GM18508 (cell line): Measurements from ENCODE around the gene SPANXN3.
"Not testable (repeated sequence)": the region's sequence is repeated elsewhere in the genome, so short reads cannot be mapped to it uniquely, and the experiment has no call there.

Experiments used
- ATAC-seq: cut with Tn5 transposase; IDR thresholded peaks from one replicate; pipeline ENCODE4 v1.9.1; 2021; ENCODE audit warnings: moderate number of reproducible peaks; ENCODE audit not compliant: insufficient read depth, unreplicated experiment

The SPANXN3 gene

DNA sequence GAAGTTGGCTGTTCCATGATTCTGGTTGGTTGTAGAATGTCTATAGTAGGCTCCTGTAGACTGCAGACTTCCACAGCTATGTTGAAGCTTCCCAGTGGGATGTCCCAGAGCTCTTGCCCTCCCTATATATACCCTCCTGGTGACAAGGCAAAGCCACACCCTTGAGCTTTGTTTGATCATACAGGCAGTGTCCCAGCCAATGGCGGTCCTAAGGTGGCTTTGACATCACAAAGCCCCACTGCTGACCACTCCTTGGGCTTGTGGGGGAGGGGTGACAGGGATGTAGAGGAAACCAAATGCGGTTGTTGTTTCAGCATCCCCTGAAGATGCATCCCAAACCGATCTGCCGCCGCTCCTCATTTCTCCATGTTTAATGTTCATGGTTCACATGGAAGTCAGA, at the start of gene SPANXN3:
Gene SPANXN3, minus strand, starts transcription at position 101 of the 400 bp plus-strand sequence. Its CDS starts 84 bp downstream, at position 17.
- not testable (repeated sequence) for ATAC-seq

DNA sequence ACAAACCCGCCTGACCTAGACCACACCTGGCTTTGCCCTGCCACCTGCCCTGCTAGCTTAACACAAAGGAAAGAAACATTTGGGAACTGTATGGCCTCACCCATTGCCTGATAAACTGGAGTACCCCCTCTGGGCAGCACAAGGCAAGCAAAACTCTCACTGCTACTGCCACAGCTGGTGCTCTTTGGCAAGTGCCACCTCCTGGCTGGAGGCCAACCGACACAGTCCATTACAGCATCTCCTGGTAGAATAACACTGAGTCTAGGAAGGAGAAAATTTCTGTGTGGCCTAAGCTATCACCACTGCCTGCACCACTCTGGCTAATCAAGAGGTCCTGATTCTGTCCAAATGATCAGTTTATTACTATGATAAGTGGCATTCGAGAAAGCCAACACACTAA, 18.9 kb upstream of the SPANXN3 start:
- ATAC-seq, result no peak

- not testable (repeated sequence) for ATAC-seq
These were observed 15.1 kb downstream of the SPANXN3 start for GRCh38 chrX:143502196-143502595.

GRCh38 chrX:143500751-143501150, 16.5 kb downstream of the SPANXN3 start:
- ATAC-seq, result no peak

DNA sequence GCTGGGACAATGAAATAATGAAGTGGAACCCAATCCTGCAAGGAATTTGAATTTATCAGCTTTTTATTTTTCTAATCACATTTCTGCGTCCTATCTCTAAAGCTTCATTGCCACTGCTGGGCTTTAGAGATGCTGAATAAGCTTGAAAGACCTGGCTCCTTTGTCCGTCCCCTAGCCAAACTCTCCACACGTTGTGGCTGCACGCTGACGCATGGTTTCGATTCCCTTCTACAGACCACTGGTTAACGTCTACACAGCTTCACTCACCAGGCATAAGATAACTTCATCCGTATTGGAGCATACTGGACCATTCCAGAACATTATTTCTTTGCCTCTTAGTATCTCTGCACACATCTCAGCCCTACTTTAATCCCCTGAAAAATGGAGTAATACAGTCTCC, 31.2 kb downstream of the SPANXN3 start:
- no peak for ATAC-seq

DNA sequence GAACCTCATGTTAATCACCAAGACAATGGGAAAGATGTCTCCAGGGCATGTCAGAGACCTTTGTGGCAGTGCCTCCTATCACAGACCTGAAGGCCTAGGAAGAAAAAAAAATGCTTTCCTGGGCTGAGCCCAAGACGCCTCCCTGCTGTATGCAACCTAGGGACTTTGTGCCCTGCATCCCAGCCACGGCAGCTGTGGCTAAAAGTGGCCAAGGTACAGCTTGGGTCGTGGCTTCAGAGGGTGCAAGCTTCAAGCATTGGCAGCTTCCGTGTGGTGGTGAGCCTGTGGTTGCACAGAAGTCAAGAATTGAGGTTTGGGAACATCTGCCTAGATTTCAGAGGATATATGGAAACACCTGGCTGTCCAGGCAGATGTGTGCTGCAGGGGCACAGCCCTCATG, 40.5 kb downstream of the SPANXN3 start:
- no peak for ATAC-seq

GRCh38 chrX:143472347-143472938, 44.8 kb downstream of the SPANXN3 start:
- no peak for ATAC-seq

DNA sequence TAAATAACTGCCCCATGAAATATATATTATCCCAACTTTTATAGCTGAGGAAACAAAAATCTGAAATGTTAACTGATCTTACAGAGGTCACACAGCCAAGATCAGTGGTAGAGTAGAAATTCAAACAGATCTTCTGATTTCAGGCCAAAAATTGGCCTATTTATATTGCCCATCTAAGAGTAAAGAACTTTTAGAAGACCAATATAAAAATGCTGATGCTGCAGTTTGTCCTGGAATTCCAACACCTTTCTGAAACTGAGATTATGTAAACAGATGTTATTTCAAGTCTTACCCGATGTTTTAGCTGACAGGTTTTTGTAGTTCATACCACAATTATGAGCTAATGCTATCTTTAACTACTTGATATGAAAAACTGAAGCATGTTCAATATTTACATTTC, 51.1 kb downstream of the SPANXN3 start:
- ATAC-seq, result no peak

- no peak for ATAC-seq
These were observed 54.6 kb downstream of the SPANXN3 start for GRCh38 chrX:143462696-143463095.

- ATAC-seq, result no peak
These were observed 55.7 kb downstream of the SPANXN3 start for GRCh38 chrX:143461606-143462005.
